ENCODE measurements around the gene CLEC16A.

CLEC16A gene

GRCh38 chr16:11169641-11170040 lies 225.3 kb downstream of the CLEC16A start:
- H3K4ac ChIP-seq (ENCODE audit: low read depth, low read length): no peak overlapping the region
- H4K5ac ChIP-seq (ENCODE audit: low read length): no peak overlapping the region
- no peak overlapping the region for H2BK120ac ChIP-seq (ENCODE audit: low read depth, low read length)
- no peak overlapping the region for H3K27ac ChIP-seq (ENCODE audit: low read depth, low read length)
- no peaks in the 10 kb centered on the region for H3K79me2 ChIP-seq (ENCODE audit: control insufficient read depth, insufficient read depth, low read length)
- H3K9ac ChIP-seq (ENCODE audit: low read length): no peak overlapping the region
- H3K4me3 ChIP-seq (ENCODE audit: low read length): no peak overlapping the region
- H2BK15ac ChIP-seq (replicated peaks; ENCODE audit: low read depth): no peak overlapping the region
- H2BK5ac ChIP-seq (ENCODE audit: low read length): no peak overlapping the region
- H3K27me3 ChIP-seq (ENCODE audit: insufficient read depth, low read length, poor library complexity): no peaks in the 10 kb centered on the region
- no peak overlapping the region for H4K8ac ChIP-seq (ENCODE audit: low read depth, low read length)
- no peak overlapping the region for H3K18ac ChIP-seq (ENCODE audit: low read length)
- H3K4me1 ChIP-seq (ENCODE audit: control insufficient read depth, low read depth, low read length): no peaks in the 10 kb centered on the region
- WGBS (ENCODE audit: extremely low coverage, insufficient coverage, low lambda C conversion rate): no CpG with 5 or more reads among the region's 4 CpGs
- H3K23ac ChIP-seq (ENCODE audit: low read length): no peak overlapping the region
- no peak for DNase-seq
- peaks cover 1% of the 10 kb centered on the region for H3K36me3 ChIP-seq (ENCODE audit: control insufficient read depth, insufficient read depth, low read length)
- no peak overlapping the region for H2AK5ac ChIP-seq (ENCODE audit: low read length)
- no peaks in the 10 kb centered on the region for H3K79me1 ChIP-seq (ENCODE audit: low read length)
- H3K56ac ChIP-seq (ENCODE audit: low read length): no peak overlapping the region
- H3K4me2 ChIP-seq (ENCODE audit: low read length): no peak overlapping the region

- H2BK120ac ChIP-seq (ENCODE audit: low read depth, low read length): no peak overlapping the region
- no peaks in the 10 kb centered on the region for H3K79me1 ChIP-seq (ENCODE audit: low read length)
- H2AK5ac ChIP-seq (ENCODE audit: low read length): no peak overlapping the region
- H3K9ac ChIP-seq (ENCODE audit: low read length): no peak overlapping the region
- no peak overlapping the region for H3K27ac ChIP-seq (ENCODE audit: low read depth, low read length)
- H2BK15ac ChIP-seq (replicated peaks; ENCODE audit: low read depth): no peak overlapping the region
- no peaks in the 10 kb centered on the region for H3K79me2 ChIP-seq (ENCODE audit: control insufficient read depth, insufficient read depth, low read length)
- peaks cover 1% of the 10 kb centered on the region for H3K36me3 ChIP-seq (ENCODE audit: control insufficient read depth, insufficient read depth, low read length)
- H3K4me1 ChIP-seq (ENCODE audit: control insufficient read depth, low read depth, low read length): no peaks in the 10 kb centered on the region
- no peak overlapping the region for H3K4me3 ChIP-seq (ENCODE audit: low read length)
- no peak overlapping the region for H4K8ac ChIP-seq (ENCODE audit: low read depth, low read length)
- H3K18ac ChIP-seq (ENCODE audit: low read length): no peak overlapping the region
- H2BK5ac ChIP-seq (ENCODE audit: low read length): no peak overlapping the region
- H4K5ac ChIP-seq (ENCODE audit: low read length): no peak overlapping the region
- no peaks in the 10 kb centered on the region for H3K27me3 ChIP-seq (ENCODE audit: insufficient read depth, low read length, poor library complexity)
- H3K23ac ChIP-seq (ENCODE audit: low read length): no peak overlapping the region
- no CpG with 5 or more reads among the region's 7 CpGs for WGBS (ENCODE audit: extremely low coverage, insufficient coverage, low lambda C conversion rate)
- DNase-seq: no peak
- H3K4me2 ChIP-seq (ENCODE audit: low read length): no peak overlapping the region
- no peak overlapping the region for H3K4ac ChIP-seq (ENCODE audit: low read depth, low read length)
- no peak overlapping the region for H3K56ac ChIP-seq (ENCODE audit: low read length)
Observed at GRCh38 chr16:11170201-11170600, 225.8 kb downstream of the CLEC16A start.

GRCh38 chr16:11170696-11171447 lies 226.5 kb downstream of the CLEC16A start:
- Histone ChIP-seq H3K4ac (ENCODE audit: low read depth, low read length) (no peak overlapping the region), H3K27ac (ENCODE audit: low read depth, low read length) (no peak overlapping the region), H4K8ac (ENCODE audit: low read depth, low read length) (no peak overlapping the region), H3K23ac (ENCODE audit: low read length) (no peak overlapping the region), H4K5ac (ENCODE audit: low read length) (no peak overlapping the region), H2BK120ac (ENCODE audit: low read depth, low read length) (no peak overlapping the region), H3K4me1 (ENCODE audit: control insufficient read depth, low read depth, low read length) (no peaks in the 10 kb centered on the region), H3K27me3 (ENCODE audit: insufficient read depth, low read length, poor library complexity) (no peaks in the 10 kb centered on the region), H2AK5ac (ENCODE audit: low read length) (no peak overlapping the region), H2BK5ac (ENCODE audit: low read length) (no peak overlapping the region), H3K56ac (ENCODE audit: low read length) (no peak overlapping the region), H3K36me3 (ENCODE audit: control insufficient read depth, insufficient read depth, low read length) (peaks cover 1% of the 10 kb centered on the region), H3K79me1 (ENCODE audit: low read length) (no peaks in the 10 kb centered on the region), H3K4me3 (ENCODE audit: low read length) (no peak overlapping the region), H3K79me2 (ENCODE audit: control insufficient read depth, insufficient read depth, low read length) (no peaks in the 10 kb centered on the region), H3K4me2 (ENCODE audit: low read length) (no peak overlapping the region), H2BK15ac (replicated peaks; ENCODE audit: low read depth) (no peak overlapping the region), H3K18ac (ENCODE audit: low read length) (no peak overlapping the region), H3K9ac (ENCODE audit: low read length) (no peak overlapping the region)
- no peak for DNase-seq
- no CpG with 5 or more reads among the region's 19 CpGs for WGBS (ENCODE audit: extremely low coverage, insufficient coverage, low lambda C conversion rate)

- no peaks in the 10 kb centered on the region for H3K27me3 ChIP-seq (ENCODE audit: insufficient read depth, low read length, poor library complexity)
- no peak overlapping the region for H3K56ac ChIP-seq (ENCODE audit: low read length)
- no peak overlapping the region for H4K8ac ChIP-seq (ENCODE audit: low read depth, low read length)
- H4K5ac ChIP-seq (ENCODE audit: low read length): no peak overlapping the region
- no peak overlapping the region for H2BK5ac ChIP-seq (ENCODE audit: low read length)
- no peak overlapping the region for H3K4me3 ChIP-seq (ENCODE audit: low read length)
- no peak overlapping the region for H2BK15ac ChIP-seq (replicated peaks; ENCODE audit: low read depth)
- H3K4me1 ChIP-seq (ENCODE audit: control insufficient read depth, low read depth, low read length): no peaks in the 10 kb centered on the region
- DNase-seq: no peak
- no peak overlapping the region for H3K23ac ChIP-seq (ENCODE audit: low read length)
- H2AK5ac ChIP-seq (ENCODE audit: low read length): no peak overlapping the region
- no peaks in the 10 kb centered on the region for H3K79me2 ChIP-seq (ENCODE audit: control insufficient read depth, insufficient read depth, low read length)
- WGBS (ENCODE audit: extremely low coverage, insufficient coverage, low lambda C conversion rate): no CpG with 5 or more reads among the region's 4 CpGs
- H3K4me2 ChIP-seq (ENCODE audit: low read length): no peak overlapping the region
- no peak overlapping the region for H3K4ac ChIP-seq (ENCODE audit: low read depth, low read length)
- no peaks in the 10 kb centered on the region for H3K79me1 ChIP-seq (ENCODE audit: low read length)
- H3K36me3 ChIP-seq (ENCODE audit: control insufficient read depth, insufficient read depth, low read length): peaks cover 1% of the 10 kb centered on the region
- no peak overlapping the region for H2BK120ac ChIP-seq (ENCODE audit: low read depth, low read length)
- H3K18ac ChIP-seq (ENCODE audit: low read length): no peak overlapping the region
- H3K9ac ChIP-seq (ENCODE audit: low read length): no peak overlapping the region
- no peak overlapping the region for H3K27ac ChIP-seq (ENCODE audit: low read depth, low read length)
Observed at GRCh38 chr16:11171448-11171709, 227.0 kb downstream of the CLEC16A start.

- no peak overlapping the region for H2BK120ac ChIP-seq (ENCODE audit: low read depth, low read length)
- DNase-seq: no peak
- H3K56ac ChIP-seq (ENCODE audit: low read length): no peak overlapping the region
- H3K4me1 ChIP-seq (ENCODE audit: control insufficient read depth, low read depth, low read length): no peaks in the 10 kb centered on the region
- H3K79me1 ChIP-seq (ENCODE audit: low read length): no peaks in the 10 kb centered on the region
- peaks cover 1% of the 10 kb centered on the region for H3K36me3 ChIP-seq (ENCODE audit: control insufficient read depth, insufficient read depth, low read length)
- WGBS (ENCODE audit: extremely low coverage, insufficient coverage, low lambda C conversion rate): no CpG with 5 or more reads among the region's 3 CpGs
- H3K79me2 ChIP-seq (ENCODE audit: control insufficient read depth, insufficient read depth, low read length): no peaks in the 10 kb centered on the region
- H4K5ac ChIP-seq (ENCODE audit: low read length): no peak overlapping the region
- H3K4me3 ChIP-seq (ENCODE audit: low read length): no peak overlapping the region
- H3K23ac ChIP-seq (ENCODE audit: low read length): no peak overlapping the region
- H3K27me3 ChIP-seq (ENCODE audit: insufficient read depth, low read length, poor library complexity): no peaks in the 10 kb centered on the region
- no peak overlapping the region for H4K8ac ChIP-seq (ENCODE audit: low read depth, low read length)
- no peak overlapping the region for H2AK5ac ChIP-seq (ENCODE audit: low read length)
- H3K18ac ChIP-seq (ENCODE audit: low read length): no peak overlapping the region
- no peak overlapping the region for H2BK15ac ChIP-seq (replicated peaks; ENCODE audit: low read depth)
- H3K27ac ChIP-seq (ENCODE audit: low read depth, low read length): no peak overlapping the region
- no peak overlapping the region for H3K4ac ChIP-seq (ENCODE audit: low read depth, low read length)
- H3K4me2 ChIP-seq (ENCODE audit: low read length): no peak overlapping the region
- no peak overlapping the region for H2BK5ac ChIP-seq (ENCODE audit: low read length)
- H3K9ac ChIP-seq (ENCODE audit: low read length): no peak overlapping the region
Observed at GRCh38 chr16:11171757-11172299, 227.5 kb downstream of the CLEC16A start.

GRCh38 chr16:11173426-11173825 lies 229.1 kb downstream of the CLEC16A start:
- no peak overlapping the region for H3K4ac ChIP-seq (ENCODE audit: low read depth, low read length)
- H3K79me2 ChIP-seq (ENCODE audit: control insufficient read depth, insufficient read depth, low read length): no peaks in the 10 kb centered on the region
- no peak overlapping the region for H3K4me2 ChIP-seq (ENCODE audit: low read length)
- no peak overlapping the region for H2BK120ac ChIP-seq (ENCODE audit: low read depth, low read length)
- H3K56ac ChIP-seq (ENCODE audit: low read length): no peak overlapping the region
- no peak overlapping the region for H2AK5ac ChIP-seq (ENCODE audit: low read length)
- no peak for DNase-seq
- H3K9ac ChIP-seq (ENCODE audit: low read length): no peak overlapping the region
- no peak overlapping the region for H3K27ac ChIP-seq (ENCODE audit: low read depth, low read length)
- no peak overlapping the region for H2BK15ac ChIP-seq (replicated peaks; ENCODE audit: low read depth)
- no peak overlapping the region for H2BK5ac ChIP-seq (ENCODE audit: low read length)
- H3K23ac ChIP-seq (ENCODE audit: low read length): no peak overlapping the region
- H4K8ac ChIP-seq (ENCODE audit: low read depth, low read length): no peak overlapping the region
- H3K79me1 ChIP-seq (ENCODE audit: low read length): no peaks in the 10 kb centered on the region
- no peaks in the 10 kb centered on the region for H3K4me1 ChIP-seq (ENCODE audit: control insufficient read depth, low read depth, low read length)
- H3K18ac ChIP-seq (ENCODE audit: low read length): no peak overlapping the region
- no peak overlapping the region for H3K4me3 ChIP-seq (ENCODE audit: low read length)
- H3K36me3 ChIP-seq (ENCODE audit: control insufficient read depth, insufficient read depth, low read length): peaks cover 1% of the 10 kb centered on the region
- no CpG with 5 or more reads among the region's 15 CpGs for WGBS (ENCODE audit: extremely low coverage, insufficient coverage, low lambda C conversion rate)
- H3K27me3 ChIP-seq (ENCODE audit: insufficient read depth, low read length, poor library complexity): no peaks in the 10 kb centered on the region
- H4K5ac ChIP-seq (ENCODE audit: low read length): no peak overlapping the region
